ENCODE results near the gene SLC39A5.
"Not testable (repeated sequence)": the region's sequence is repeated elsewhere in the genome, so short reads cannot be mapped to it uniquely, and the experiment has no call there.

The SLC39A5 gene, protein sequence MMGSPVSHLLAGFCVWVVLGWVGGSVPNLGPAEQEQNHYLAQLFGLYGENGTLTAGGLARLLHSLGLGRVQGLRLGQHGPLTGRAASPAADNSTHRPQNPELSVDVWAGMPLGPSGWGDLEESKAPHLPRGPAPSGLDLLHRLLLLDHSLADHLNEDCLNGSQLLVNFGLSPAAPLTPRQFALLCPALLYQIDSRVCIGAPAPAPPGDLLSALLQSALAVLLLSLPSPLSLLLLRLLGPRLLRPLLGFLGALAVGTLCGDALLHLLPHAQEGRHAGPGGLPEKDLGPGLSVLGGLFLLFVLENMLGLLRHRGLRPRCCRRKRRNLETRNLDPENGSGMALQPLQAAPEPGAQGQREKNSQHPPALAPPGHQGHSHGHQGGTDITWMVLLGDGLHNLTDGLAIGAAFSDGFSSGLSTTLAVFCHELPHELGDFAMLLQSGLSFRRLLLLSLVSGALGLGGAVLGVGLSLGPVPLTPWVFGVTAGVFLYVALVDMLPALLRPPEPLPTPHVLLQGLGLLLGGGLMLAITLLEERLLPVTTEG

DNA sequence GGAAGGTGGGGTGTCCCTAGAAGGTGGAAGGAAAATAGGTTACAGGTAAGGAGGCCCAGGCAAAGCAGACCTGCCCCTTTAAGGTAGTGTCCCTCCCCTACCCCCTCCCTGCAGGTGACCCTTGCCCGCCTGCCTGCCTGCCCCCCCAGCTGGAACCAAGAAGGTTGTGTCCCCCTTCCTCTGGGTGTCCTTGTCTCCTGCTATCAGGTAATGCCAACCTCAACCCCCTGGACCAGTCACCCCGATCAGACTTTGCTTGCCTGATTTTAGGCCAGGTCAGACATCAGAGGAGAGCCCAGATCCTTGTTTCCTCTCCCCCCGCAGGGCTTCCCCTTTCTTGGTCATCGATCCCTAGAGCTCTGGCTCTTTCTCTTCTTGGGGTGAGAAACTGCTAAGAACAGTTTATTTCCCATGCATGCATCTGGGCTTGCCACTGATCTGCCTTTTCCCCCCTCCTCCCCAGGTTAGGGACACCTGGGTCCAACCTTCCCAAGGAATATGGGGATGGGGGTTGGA lies at the start of gene SLC39A5:
SLC39A5 (plus strand) TSS at position 136 of the 516 bp plus-strand sequence. CDS start 1,224 bp downstream, outside the sequence.
- in situ Hi-C loops (cut with MboI; ENCODE audit: low sequenced_read_pairs), result no loop called here
- H3K4me1 ChIP-seq, result 0 out of 2 replicates have a peak, but pooled peaks cover 2% of the 10 kb centered on the region
- DNase-seq (ENCODE audit: low spot score in 2 of 2), result no peak
- peaks cover 11% of the 10 kb centered on the region for H3K36me3 ChIP-seq (replicated peaks)
- no peak within 1 kb of the TSS for H3K4me3 ChIP-seq
- H3K27me3 ChIP-seq (ENCODE audit: low read depth), result no peaks in the 10 kb centered on the region
- no peaks in the 10 kb centered on the region for H3K9me3 ChIP-seq

DNA sequence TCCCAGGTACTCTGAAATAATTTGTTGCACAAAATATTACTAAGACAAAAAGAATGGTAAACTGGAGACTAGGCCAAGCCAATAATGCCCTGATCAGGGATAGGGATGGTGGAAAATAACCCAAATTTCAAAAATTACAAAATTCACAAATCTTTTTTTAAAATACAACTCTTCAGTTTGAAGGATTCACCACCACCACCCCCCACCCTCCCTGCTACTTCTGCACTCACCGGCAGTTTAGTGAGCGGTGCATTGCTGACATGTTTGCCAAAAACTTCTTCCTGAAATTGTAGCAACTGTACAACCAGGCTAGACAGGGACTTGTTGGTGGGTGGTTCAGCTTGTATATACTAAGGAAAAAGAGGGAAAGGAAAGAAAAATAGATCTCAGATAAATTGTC lies 42.9 kb upstream of the SLC39A5 start:
- Histone ChIP-seq H3K4me3 (no peak overlapping the region), H3K9me3 (no peaks in the 10 kb centered on the region), H3K36me3 (replicated peaks) (peaks cover 47% of the 10 kb centered on the region), H3K27me3 (ENCODE audit: low read depth) (no peaks in the 10 kb centered on the region), H3K4me1 (peaks cover 8% of the 10 kb centered on the region; the same call in 1 of the 2 replicates)
- no peak for DNase-seq (ENCODE audit: low spot score in 2 of 2)
- in situ Hi-C loops (cut with MboI; ENCODE audit: low sequenced_read_pairs), result loop anchor here (5.0 kb wide), 1 partner anchor 70 kb away; the partner anchor contains the start of genes RPL41 and ZC3H10

- in situ Hi-C loops (cut with MboI; ENCODE audit: low sequenced_read_pairs), result loop anchor here (5.0 kb wide), 1 partner anchor 71 kb away; the partner anchor contains the start of genes RPL41 and ZC3H10
- peaks cover 11% of the 10 kb centered on the region for H3K4me1 ChIP-seq
- H3K9me3 ChIP-seq, result no peaks in the 10 kb centered on the region
- peaks cover 34% of the 10 kb centered on the region for H3K36me3 ChIP-seq (replicated peaks)
- peak overlapping the region; percentile 59 for H3K4me3 ChIP-seq
- no peaks in the 10 kb centered on the region for H3K27me3 ChIP-seq (ENCODE audit: low read depth)
- DNase-seq (ENCODE audit: low spot score in 2 of 2), result peak in 1 of 2 experiments; percentile 20
Measured at GRCh38 chr12:56188131-56188777, 41.6 kb upstream of the SLC39A5 start.

- H3K4me3 ChIP-seq, result peak overlapping the region; percentile 59
- no peaks in the 10 kb centered on the region for H3K27me3 ChIP-seq (ENCODE audit: low read depth)
- H3K36me3 ChIP-seq (replicated peaks), result peaks cover 30% of the 10 kb centered on the region
- DNase-seq (ENCODE audit: low spot score in 2 of 2), result no peak
- H3K9me3 ChIP-seq, result no peaks in the 10 kb centered on the region
- H3K4me1 ChIP-seq, result peaks cover 11% of the 10 kb centered on the region
- in situ Hi-C loops (cut with MboI; ENCODE audit: low sequenced_read_pairs), result loop anchor here (5.0 kb wide), 1 partner anchor 71 kb away; the partner anchor contains the start of genes RPL41 and ZC3H10
Measured at GRCh38 chr12:56188778-56189098, 41.1 kb upstream of the SLC39A5 start.

DNA sequence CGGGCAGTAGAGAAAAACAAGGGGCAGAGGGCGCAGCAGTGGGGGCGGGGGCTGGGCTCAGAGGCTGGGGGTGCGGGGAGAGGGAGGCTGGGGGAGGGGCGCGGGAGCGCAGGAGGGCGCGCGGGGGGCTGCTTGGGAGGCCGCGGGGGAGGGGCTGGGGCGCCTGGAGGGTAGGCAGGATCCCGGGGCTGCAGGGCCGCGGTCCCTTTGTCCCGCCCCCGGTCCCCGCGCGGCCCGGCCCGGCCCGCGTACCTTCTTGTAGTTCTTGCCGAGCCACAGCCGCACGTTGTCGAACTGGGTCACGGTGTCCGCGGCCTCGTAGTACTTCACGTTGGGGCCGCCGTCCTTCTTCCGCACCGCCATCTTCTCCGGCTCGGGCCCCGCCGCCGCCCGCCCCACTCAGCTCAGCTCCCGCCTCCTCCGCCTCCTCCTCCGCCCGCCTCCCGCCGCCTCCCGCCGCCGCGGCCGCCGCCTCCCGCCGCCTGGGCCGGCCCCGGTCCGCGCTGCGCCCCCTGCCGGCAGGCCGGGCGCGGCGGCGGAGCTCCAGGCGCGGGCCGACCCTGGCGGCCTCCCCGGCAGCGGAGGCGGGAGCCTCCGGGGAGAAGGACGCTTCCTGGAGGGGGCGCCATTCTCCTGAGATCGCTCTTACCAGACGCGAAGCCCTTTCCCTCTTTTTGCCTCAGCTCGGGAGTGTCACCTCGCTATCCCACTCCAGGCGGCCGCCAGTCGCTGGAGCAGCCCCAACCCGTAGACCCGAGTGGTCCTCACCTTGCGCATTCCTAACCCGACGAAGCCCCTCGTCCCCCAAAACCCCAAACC lies 40.5 kb upstream of the SLC39A5 start, which contains the start of gene SMARCC2:
SMARCC2 (minus strand) TSS at position 385 of the 819 bp plus-strand sequence; CDS start at position 363, 22 bp downstream.
- Histone ChIP-seq H3K27me3 (ENCODE audit: low read depth) (no peaks in the 10 kb centered on the region), H3K9me3 (no peaks in the 10 kb centered on the region), H3K4me1 (peaks cover 11% of the 10 kb centered on the region), H3K36me3 (replicated peaks) (peaks cover 24% of the 10 kb centered on the region), H3K4me3 (peak within 1 kb of the TSS; percentile 59)
- DNase-seq (ENCODE audit: low spot score in 2 of 2), result peak; percentile 85 to 94
- in situ Hi-C loops (cut with MboI; ENCODE audit: low sequenced_read_pairs), result loop anchor here (5.0 kb wide), 1 partner anchor 72 kb away; the partner anchor contains the start of genes RPL41 and ZC3H10

DNA sequence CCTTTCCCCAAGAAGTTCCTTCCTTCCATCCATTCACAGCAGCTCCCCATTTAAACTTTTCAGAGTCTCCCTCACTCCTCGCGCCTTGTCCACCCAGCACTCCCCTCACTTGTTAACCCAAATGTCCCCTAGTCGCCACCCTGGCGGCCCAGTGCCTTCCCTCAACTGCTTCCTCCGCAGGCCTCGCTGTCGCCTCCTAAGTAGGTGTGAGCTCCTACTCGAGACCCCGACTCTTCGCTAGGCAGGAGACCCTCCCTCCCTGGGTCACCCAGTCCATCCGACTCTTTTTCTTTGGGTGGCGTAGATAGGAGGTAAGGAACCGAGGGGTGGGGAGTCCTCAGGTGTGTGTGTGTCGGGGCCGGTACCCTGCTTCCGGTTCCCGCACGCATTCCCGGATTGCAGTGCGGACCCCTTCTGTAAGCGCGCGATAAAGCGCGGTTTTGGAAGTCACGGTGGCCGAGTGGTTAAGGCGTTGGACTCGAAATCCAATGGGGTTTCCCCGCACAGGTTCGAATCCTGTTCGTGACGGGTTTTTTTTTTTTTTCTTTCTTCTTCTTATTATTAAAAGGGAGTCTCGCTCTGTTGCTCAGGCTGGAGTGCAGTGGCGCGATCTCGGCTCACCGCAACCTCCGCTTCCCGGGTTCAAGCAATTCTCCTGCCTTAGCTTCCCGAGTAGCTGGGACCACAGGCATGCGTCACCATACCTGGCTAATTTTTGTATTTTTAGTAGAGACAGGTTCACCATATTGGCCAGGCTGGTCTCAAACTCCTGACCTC lies 39.7 kb upstream of the SLC39A5 start:
- Histone ChIP-seq H3K27me3 (ENCODE audit: low read depth) (no peaks in the 10 kb centered on the region), H3K36me3 (replicated peaks) (peaks cover 16% of the 10 kb centered on the region), H3K4me3 (peak overlapping the region; percentile 59), H3K9me3 (no peaks in the 10 kb centered on the region), H3K4me1 (peaks cover 11% of the 10 kb centered on the region)
- peak; percentile 74 to 92 for DNase-seq (ENCODE audit: low spot score in 2 of 2)
- in situ Hi-C loops (cut with MboI; ENCODE audit: low sequenced_read_pairs), result loop anchor here (5.0 kb wide), 1 partner anchor 73 kb away; the partner anchor contains the start of genes RPL41 and ZC3H10

DNA sequence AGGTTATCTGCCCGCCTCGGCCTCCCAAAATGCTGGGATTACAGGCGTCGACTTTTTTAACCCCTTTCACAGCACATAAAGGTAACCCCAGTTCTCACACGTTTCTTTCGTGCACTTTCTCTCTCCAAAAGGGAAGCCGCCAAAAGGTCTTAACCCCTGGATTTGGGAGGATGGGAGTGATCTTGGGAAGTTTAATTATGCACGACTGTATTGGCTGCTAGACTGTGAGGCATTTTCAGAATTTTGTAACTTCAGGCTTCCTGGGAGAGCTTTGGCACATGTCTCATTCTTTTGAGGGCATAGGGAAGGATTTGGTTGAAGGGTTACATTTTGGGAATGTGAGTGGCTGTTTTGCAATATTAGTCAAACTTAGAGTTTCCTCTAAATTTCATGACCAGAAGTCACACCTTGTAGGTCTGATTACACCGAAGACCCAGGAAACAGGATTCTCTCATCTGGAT lies 39.1 kb upstream of the SLC39A5 start:
- in situ Hi-C loops (cut with MboI; ENCODE audit: low sequenced_read_pairs), result no loop called here
- H3K27me3 ChIP-seq (ENCODE audit: low read depth), result no peaks in the 10 kb centered on the region
- H3K4me3 ChIP-seq, result peak overlapping the region; percentile 59
- peaks cover 12% of the 10 kb centered on the region for H3K36me3 ChIP-seq (replicated peaks)
- DNase-seq (ENCODE audit: low spot score in 2 of 2), result no peak
- H3K4me1 ChIP-seq, result peaks cover 11% of the 10 kb centered on the region
- H3K9me3 ChIP-seq, result no peaks in the 10 kb centered on the region

- in situ Hi-C loops (cut with MboI; ENCODE audit: low sequenced_read_pairs), result no loop called here
- H3K4me3 ChIP-seq, result no peak overlapping the region
- peaks cover 11% of the 10 kb centered on the region for H3K4me1 ChIP-seq
- no peaks in the 10 kb centered on the region for H3K27me3 ChIP-seq (ENCODE audit: low read depth)
- H3K9me3 ChIP-seq, result no peaks in the 10 kb centered on the region
- DNase-seq (ENCODE audit: low spot score in 2 of 2), result no peak
- no peaks in the 10 kb centered on the region; the same call in 1 of the 2 replicates for H3K36me3 ChIP-seq (replicated peaks)
Measured at GRCh38 chr12:56192582-56192981, 37.3 kb upstream of the SLC39A5 start.

DNA sequence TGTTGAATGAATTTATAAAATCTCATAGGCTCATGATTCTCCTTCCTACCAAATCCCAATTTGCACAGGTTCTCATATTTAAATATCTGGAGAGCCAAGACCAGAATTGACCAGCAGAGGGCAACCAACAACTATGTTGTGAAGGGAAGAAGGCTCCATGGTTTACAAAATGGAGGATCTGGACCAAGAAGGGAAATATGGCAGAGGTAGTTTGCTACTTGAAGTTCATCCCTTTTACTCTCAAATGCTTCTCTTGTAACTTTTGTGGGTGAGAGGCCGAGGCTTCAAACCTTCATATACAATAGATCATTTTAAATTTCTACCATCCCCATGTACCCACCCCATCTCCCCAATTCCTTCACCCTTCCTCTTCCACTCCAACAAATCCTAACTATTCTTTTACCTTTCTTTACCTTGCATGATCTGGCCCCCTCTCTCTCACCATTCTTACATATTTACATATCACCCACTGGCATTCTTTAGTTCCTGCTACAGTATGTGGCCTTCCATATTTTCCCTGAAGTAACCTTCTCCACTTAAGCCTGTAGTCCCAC lies 36.7 kb upstream of the SLC39A5 start:
- Histone ChIP-seq H3K27me3 (ENCODE audit: low read depth) (no peaks in the 10 kb centered on the region), H3K9me3 (no peaks in the 10 kb centered on the region), H3K4me3 (no peak overlapping the region), H3K4me1 (peaks cover 7% of the 10 kb centered on the region), H3K36me3 (replicated peaks) (no peaks in the 10 kb centered on the region; the same call in 1 of the 2 replicates)
- peak; percentile 72 to 88 for DNase-seq (ENCODE audit: low spot score in 2 of 2)
- in situ Hi-C loops (cut with MboI; ENCODE audit: low sequenced_read_pairs), result no loop called here

DNA sequence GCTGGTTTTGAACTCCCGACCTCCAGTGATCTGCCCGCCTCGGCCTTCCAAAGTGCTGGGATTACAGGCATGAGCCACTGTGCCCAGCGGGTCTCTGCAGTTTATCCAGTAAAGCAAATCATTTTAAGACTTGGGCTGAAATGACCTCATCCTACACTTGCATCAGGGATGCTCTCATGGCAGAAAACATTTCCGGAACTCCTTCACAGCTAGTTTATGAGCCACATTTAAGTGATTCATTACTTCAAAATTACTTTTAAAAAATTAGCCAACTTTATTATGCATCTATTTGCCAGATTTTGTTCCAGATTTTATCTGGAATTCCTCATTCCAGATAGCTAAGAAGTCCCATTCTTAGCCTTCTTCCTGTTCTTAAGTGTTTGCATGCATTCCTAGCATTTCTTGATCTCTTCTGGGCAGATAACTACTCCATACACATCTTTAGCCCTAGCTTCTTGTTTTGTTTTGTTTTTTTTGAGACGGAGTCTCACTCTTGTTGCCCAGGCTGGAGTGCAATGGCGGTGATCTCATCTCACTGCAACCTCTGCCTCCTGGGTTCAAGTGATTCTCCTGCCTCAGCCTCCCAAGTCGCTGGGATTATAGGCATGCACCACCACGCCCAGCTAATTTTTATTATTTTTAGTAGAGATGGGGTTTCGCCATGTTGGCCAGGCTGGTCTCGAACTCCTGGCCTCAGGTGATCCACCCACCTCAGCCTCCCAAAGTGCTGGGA lies 32.9 kb upstream of the SLC39A5 start:
- H3K9me3 ChIP-seq; H3K36me3 ChIP-seq (replicated peaks); H3K4me1 ChIP-seq; H3K27me3 ChIP-seq (ENCODE audit: low read depth); DNase-seq (ENCODE audit: low spot score in 2 of 2); in situ Hi-C loops (cut with MboI; ENCODE audit: low sequenced_read_pairs); H3K4me3 ChIP-seq: not testable (repeated sequence)

DNA sequence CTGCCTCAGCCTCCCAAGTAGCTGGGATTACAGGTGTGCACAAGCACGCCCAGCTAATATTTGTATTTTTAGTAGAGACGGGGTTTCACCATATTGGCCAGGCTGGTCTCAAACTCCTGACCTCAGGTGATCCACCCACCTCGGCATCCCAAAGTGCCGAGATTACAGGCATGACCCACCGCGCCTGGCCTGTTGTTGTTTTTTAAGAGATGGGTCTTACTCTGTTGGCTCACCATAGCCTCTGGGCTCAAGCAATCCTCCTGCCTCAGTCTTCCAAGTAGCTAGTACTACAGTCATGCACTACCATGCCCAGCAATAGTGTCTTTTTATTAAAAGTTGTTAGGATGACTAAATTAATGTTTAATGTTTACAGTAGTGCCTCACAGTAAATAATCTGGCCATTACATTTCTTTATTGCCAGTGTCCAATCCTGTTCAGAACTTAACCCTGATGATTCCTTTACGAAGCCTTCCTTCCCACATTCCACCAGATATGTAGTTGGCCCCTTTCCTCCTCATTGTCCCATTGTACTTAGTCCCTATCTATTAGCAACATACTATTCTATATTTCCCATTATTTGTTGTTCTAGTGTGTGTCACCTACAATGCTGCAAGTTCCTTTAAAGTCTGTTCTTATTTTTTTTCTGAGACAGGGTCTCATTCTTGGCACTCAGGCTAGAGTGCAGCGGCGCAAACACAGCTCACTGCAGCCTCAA lies 31.8 kb upstream of the SLC39A5 start:
- Histone ChIP-seq H3K36me3 (replicated peaks) (peaks cover 3% of the 10 kb centered on the region; the same call in 1 of the 2 replicates), H3K4me1 (peaks cover 5% of the 10 kb centered on the region), H3K9me3 (no peaks in the 10 kb centered on the region), H3K27me3 (ENCODE audit: low read depth) (no peaks in the 10 kb centered on the region), H3K4me3 (no peak overlapping the region)
- in situ Hi-C loops (cut with MboI; ENCODE audit: low sequenced_read_pairs), result no loop called here
- DNase-seq (ENCODE audit: low spot score in 2 of 2), result no peak
